Stimulated activated CD8-positive, alpha-beta memory T cell treated with anti-CD3 and anti-CD28 coated beads, Interleukin-15, amount 100 ng/mL, for 24 hours (primary cell): Measurements from ENCODE around the gene MAPKAPK3.

Experiments used
- DNase-seq: peaks from one replicate; pipeline ENCODE4 v3.0.0-alpha.2; 2020; ENCODE audit warnings: low read depth

MAPKAPK3 gene

GRCh38 chr3:50627407-50628051, 10.6 kb downstream of the MAPKAPK3 start:
- DNase-seq = no peak

- DNase-seq = no peak
These were observed 11.7 kb downstream of the MAPKAPK3 start for GRCh38 chr3:50628601-50629000.

GRCh38 chr3:50630394-50630793, 13.4 kb downstream of the MAPKAPK3 start:
- DNase-seq = no peak

- no peak for DNase-seq
These were observed 13.9 kb downstream of the MAPKAPK3 start for GRCh38 chr3:50630877-50631276.

GRCh38 chr3:50632450-50632849, 15.5 kb downstream of the MAPKAPK3 start:
- no peak for DNase-seq

GRCh38 chr3:50633230-50633790, 16.4 kb downstream of the MAPKAPK3 start:
- no peak for DNase-seq

- no peak for DNase-seq
These were observed 18.1 kb downstream of the MAPKAPK3 start for GRCh38 chr3:50635066-50635465.

- no peak for DNase-seq
These were observed 20.1 kb downstream of the MAPKAPK3 start for GRCh38 chr3:50637011-50637410.

- no peak for DNase-seq
These were observed 21.0 kb downstream of the MAPKAPK3 start for GRCh38 chr3:50637945-50638344.

- no peak for DNase-seq
These were observed 22.1 kb downstream of the MAPKAPK3 start for GRCh38 chr3:50639055-50639494.

GRCh38 chr3:50642382-50642781, 25.4 kb downstream of the MAPKAPK3 start:
- no peak for DNase-seq

- DNase-seq = no peak
These were observed 27.6 kb downstream of the MAPKAPK3 start for GRCh38 chr3:50644561-50644960.

- DNase-seq = no peak
These were observed 28.4 kb downstream of the MAPKAPK3 start for GRCh38 chr3:50645378-50645777.

- DNase-seq = no peak
These were observed 31.4 kb downstream of the MAPKAPK3 start for GRCh38 chr3:50648313-50648712.

GRCh38 chr3:50648944-50649343, 32.0 kb downstream of the MAPKAPK3 start:
- no peak for DNase-seq

GRCh38 chr3:50649451-50649931, 32.5 kb downstream of the MAPKAPK3 start:
- DNase-seq = no peak

- no peak for DNase-seq
These were observed 33.1 kb downstream of the MAPKAPK3 start for GRCh38 chr3:50650018-50650417.

- DNase-seq = no peak
These were observed 34.5 kb downstream of the MAPKAPK3 start for GRCh38 chr3:50651445-50651844.

- DNase-seq = no peak
These were observed 35.1 kb downstream of the MAPKAPK3 start for GRCh38 chr3:50651920-50652529.

- no peak for DNase-seq
These were observed 35.8 kb downstream of the MAPKAPK3 start for GRCh38 chr3:50652709-50653108.

- no peak for DNase-seq
These were observed 37.1 kb downstream of the MAPKAPK3 start for GRCh38 chr3:50653937-50654595.

GRCh38 chr3:50655009-50655830, 38.3 kb downstream of the MAPKAPK3 start:
- no peak for DNase-seq
